Esophagus muscularis mucosa (tissue), 4 donors: Measurements from ENCODE around the gene GCGR. TPM values are rescaled to one million over a fixed set of nuclear protein-coding genes. Genes with fewer than 3 reads are reported as not detected.

Experiments
- DNase-seq: peaks from one replicate; pipeline ENCODE4 v3.0.0-alpha.2; 2017; ENCODE audit errors: extremely low spot score
- H3K27ac ChIP-seq, 4 donors: fragments of 200-600 bp; sonication (generic); replicated peaks in 1 of 4; 1 replicate in 3 of 4; 2 replicates in 1 of 4; pipeline ENCODE4 v1.5.1; 2016 to 2019; ENCODE audit warnings: mild to moderate bottlenecking in 1 of 4
- H3K27me3 ChIP-seq, 4 donors: fragments of 200-600 bp; sonication (generic); one replicate each; pipeline versions ENCODE4 v1.5.1 to v1.6.0; 2016 to 2019
- H3K36me3 ChIP-seq, 4 donors: fragments of 200-600 bp; sonication (generic); one replicate each; pipeline ENCODE4 v1.5.1; 2016 to 2019
- H3K4me1 ChIP-seq, 4 donors: fragments of 200-600 bp; sonication (generic); one replicate each; pipeline ENCODE4 v1.5.1; 2016 to 2019
- H3K4me3 ChIP-seq, 4 donors: fragments of 200-600 bp; sonication (generic); 1 replicate in 2 of 4; 2 replicates in 2 of 4; pipeline ENCODE4 v1.5.1; 2016 to 2019; ENCODE audit warnings: mild to moderate bottlenecking in 4 of 4, moderate library complexity in 1 of 4
- H3K9me3 ChIP-seq, 4 donors: fragments of 200-600 bp; sonication (generic); 1 replicate in 3 of 4; 2 replicates in 1 of 4; pipeline ENCODE4 v1.5.1; 2016 to 2019
- EP300 ChIP-seq: sonication (generic); formaldehyde crosslinking; IDR thresholded peaks from one replicate; pipeline ENCODE4 v1.6.1; 2017; ENCODE audit warnings: antibody characterized with exemption
- POLR2A ChIP-seq: fragments of 450-650 bp; IDR thresholded peaks from one replicate; pipeline ENCODE4 v1.6.1; 2017; ENCODE audit warnings: antibody characterized with exemption, moderate library complexity, mild to moderate bottlenecking, low read depth
- POLR2AphosphoS5 ChIP-seq, 2 donors: sonication (generic); formaldehyde crosslinking; IDR thresholded peaks; one replicate each; pipeline ENCODE4 v1.6.1; 2017; ENCODE audit warnings: antibody characterized with exemption in 2 of 2
- WGBS: methylation state at CpG from one replicate; pipeline ENCODE4 v1.1.5; 2018; 5-methylcytosine and 5-hydroxymethylcytosine counted together
- intact Hi-C: fragments of 100-400 bp; cut with DNase I; formaldehyde crosslinking; loops from one replicate; pipeline ENCODE4 v1.15.1; 2023
- total RNA-seq, 4 donors: library from RNA; depleted of rRNA; stranded (reverse); fragments of >200 nt; gene quantifications; one replicate each; pipeline versions ENCODE4 v1.1.0 to v1.2.1, GENCODE V29; 2016
- TF ChIP-seq, protein P1 (sequence below), 3 experiments: fragments of 200-600 bp in 2 of 3; fragments of 450-650 bp in 1 of 3; sonication (generic) in 2 of 3; IDR thresholded peaks; one replicate each; pipeline ENCODE4 v1.5.1; 2017 to 2019; ENCODE audit warnings: antibody characterized with exemption in 3 of 3, mild to moderate bottlenecking in 2 of 3, moderate library complexity in 1 of 3

Gene GCGR
- total RNA-seq, 4 donors from 2014 or later, result 0.17 to 0.40 TPM; not detected in 2

DNA sequence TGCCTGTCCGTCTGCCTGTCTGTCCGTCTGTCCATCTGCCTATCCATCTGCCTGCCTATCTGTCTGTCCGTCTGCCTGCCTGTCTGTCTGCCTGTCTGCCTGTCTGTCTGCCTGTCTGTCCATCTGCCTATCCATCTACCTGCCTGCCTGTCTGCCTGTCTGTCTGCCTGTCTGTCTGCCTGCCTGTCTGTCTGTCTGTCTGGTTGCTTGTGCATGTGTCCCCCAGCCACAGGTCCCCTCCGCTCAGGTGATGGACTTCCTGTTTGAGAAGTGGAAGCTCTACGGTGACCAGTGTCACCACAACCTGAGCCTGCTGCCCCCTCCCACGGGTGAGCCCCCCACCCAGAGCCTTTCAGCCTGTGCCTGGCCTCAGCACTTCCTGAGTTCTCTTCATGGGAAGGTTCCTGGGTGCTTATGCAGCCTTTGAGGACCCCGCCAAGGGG lies 5.6 kb downstream of the GCGR start:
- Histone ChIP-seq H3K4me1 (peaks cover 4 to 7% (median 7%) of the 10 kb centered on the region in 4 donors), H3K9me3 (no peaks in the 10 kb centered on the region), H3K36me3 (no peaks in the 10 kb centered on the region), H3K27me3 (peaks cover 0 to 95% (median 23%) of the 10 kb centered on the region in 4 donors), H3K27ac (no peak overlapping the region), H3K4me3 (no peak overlapping the region)
- no peak for DNase-seq
- TF ChIP-seq POLR2AphosphoS5 (IDR thresholded peaks at IDR 0.05), result no peak
- no peak for TF ChIP-seq POLR2A
- TF ChIP-seq, protein P1, sequence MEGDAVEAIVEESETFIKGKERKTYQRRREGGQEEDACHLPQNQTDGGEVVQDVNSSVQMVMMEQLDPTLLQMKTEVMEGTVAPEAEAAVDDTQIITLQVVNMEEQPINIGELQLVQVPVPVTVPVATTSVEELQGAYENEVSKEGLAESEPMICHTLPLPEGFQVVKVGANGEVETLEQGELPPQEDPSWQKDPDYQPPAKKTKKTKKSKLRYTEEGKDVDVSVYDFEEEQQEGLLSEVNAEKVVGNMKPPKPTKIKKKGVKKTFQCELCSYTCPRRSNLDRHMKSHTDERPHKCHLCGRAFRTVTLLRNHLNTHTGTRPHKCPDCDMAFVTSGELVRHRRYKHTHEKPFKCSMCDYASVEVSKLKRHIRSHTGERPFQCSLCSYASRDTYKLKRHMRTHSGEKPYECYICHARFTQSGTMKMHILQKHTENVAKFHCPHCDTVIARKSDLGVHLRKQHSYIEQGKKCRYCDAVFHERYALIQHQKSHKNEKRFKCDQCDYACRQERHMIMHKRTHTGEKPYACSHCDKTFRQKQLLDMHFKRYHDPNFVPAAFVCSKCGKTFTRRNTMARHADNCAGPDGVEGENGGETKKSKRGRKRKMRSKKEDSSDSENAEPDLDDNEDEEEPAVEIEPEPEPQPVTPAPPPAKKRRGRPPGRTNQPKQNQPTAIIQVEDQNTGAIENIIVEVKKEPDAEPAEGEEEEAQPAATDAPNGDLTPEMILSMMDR (IDR thresholded peaks at IDR 0.05), result no peak
- TF ChIP-seq EP300, result no peak
- 93% methylated on average over 4 of the region's 7 CpGs for WGBS
- intact Hi-C loops, result no loop called here

DNA sequence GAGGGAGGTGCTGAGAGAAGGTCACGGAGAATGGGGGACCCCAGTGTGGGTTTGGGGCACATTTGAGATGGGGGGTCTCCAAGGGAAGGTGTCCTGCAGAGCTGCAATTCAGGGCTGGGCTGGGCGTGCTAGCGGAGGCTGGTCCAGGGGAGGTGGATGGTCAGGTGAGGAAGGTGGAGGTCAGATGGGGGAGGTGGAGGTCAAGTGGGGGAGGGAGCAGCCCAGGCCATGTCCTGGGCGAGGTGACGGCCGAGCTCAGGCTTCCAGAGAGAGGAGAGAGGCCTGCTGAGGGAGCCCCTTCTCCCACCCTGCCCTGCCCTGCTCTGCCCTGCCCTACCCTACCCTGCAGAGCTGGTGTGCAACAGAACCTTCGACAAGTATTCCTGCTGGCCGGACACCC lies 6.5 kb downstream of the GCGR start:
- no peak for TF ChIP-seq EP300
- TF ChIP-seq, protein P1 (IDR thresholded peaks at IDR 0.05), result no peak
- no peak for TF ChIP-seq POLR2A
- TF ChIP-seq POLR2AphosphoS5 (IDR thresholded peaks at IDR 0.05), result no peak

DNA sequence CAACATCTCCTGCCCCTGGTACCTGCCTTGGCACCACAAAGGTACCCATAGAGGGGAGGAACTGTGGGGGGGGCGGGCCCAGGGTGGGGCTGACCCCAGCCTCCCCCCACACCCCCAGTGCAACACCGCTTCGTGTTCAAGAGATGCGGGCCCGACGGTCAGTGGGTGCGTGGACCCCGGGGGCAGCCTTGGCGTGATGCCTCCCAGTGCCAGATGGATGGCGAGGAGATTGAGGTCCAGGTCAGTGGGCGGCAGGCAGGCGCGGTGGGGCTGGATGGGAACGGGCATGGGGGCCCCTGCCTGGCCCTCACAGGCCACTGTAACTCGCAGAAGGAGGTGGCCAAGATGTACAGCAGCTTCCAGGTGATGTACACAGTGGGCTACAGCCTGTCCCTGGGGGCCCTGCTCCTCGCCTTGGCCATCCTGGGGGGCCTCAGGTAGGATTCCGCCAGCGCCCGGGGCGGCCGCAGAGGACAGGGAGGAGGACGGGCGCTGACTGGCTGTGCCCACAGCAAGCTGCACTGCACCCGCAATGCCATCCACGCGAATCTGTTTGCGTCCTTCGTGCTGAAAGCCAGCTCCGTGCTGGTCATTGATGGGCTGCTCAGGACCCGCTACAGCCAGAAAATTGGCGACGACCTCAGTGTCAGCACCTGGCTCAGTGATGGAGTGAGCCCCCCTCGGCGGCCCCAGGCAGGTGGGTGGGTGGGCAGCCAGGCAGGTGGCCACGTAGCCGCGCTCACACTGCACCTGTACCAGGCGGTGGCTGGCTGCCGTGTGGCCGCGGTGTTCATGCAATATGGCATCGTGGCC lies 7.1 kb downstream of the GCGR start:
- 85% methylated on average over 13 of the region's 42 CpGs for WGBS
- intact Hi-C loops, result no loop called here
- H3K4me1 ChIP-seq, result no peaks in the 10 kb centered on the region
- no peak overlapping the region for H3K4me3 ChIP-seq
- peaks cover 0 to 95% (median 12%) of the 10 kb centered on the region in 4 donors for H3K27me3 ChIP-seq
- no peaks in the 10 kb centered on the region for H3K36me3 ChIP-seq
- TF ChIP-seq POLR2AphosphoS5 (IDR thresholded peaks at IDR 0.05), result no peak
- TF ChIP-seq, protein P1 (IDR thresholded peaks at IDR 0.05), result no peak
- no peak for TF ChIP-seq POLR2A
- TF ChIP-seq EP300, result no peak
- H3K27ac ChIP-seq, result no peak overlapping the region
- no peak for DNase-seq
- no peaks in the 10 kb centered on the region for H3K9me3 ChIP-seq

More for the DNA sequence above, 6.5 kb downstream of the GCGR start:
- peaks cover 0 to 95% (median 15%) of the 10 kb centered on the region in 4 donors for H3K27me3 ChIP-seq
- no peaks in the 10 kb centered on the region for H3K9me3 ChIP-seq
- H3K27ac ChIP-seq, result no peak overlapping the region
- no peak for DNase-seq
- no peak overlapping the region for H3K4me3 ChIP-seq
- H3K4me1 ChIP-seq, result no peaks in the 10 kb centered on the region
- WGBS, result 75% methylated on average over 6 of the region's 8 CpGs
- intact Hi-C loops, result no loop called here
- no peaks in the 10 kb centered on the region for H3K36me3 ChIP-seq

DNA sequence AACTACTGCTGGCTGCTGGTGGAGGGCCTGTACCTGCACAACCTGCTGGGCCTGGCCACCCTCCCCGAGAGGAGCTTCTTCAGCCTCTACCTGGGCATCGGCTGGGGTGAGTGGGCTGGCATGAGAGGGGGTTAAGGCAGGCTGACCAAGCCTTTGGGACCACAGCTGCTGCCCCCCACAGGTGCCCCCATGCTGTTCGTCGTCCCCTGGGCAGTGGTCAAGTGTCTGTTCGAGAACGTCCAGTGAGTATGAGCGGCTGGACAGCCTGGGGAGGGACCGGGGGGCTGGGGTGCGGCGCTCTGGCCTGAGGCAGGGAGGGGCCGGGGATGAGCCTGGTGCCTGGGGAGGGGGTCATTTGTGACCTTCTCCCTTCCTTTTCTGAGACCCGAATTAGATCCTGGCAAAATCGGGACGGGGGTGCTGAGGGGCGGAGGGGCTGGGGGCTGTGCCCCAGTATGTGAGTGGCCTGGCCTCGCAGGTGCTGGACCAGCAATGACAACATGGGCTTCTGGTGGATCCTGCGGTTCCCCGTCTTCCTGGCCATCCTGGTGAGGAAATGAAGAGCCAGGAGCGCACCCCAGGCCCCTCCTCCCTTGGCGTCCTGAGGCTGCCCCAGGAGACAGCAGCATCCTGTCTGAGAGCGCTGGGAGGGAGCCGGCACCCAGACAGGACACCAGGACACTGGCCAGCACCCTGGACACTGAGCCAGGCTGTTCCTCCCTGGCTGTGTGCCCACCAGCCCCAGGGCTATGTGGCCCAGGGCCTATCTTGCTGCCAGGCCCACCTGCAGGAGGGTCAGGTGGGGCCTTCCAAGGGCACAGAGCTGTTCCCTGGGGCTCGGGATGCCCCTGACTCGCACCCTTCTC lies 8.0 kb downstream of the GCGR start:
- no peak for TF ChIP-seq POLR2A
- TF ChIP-seq, protein P1 (IDR thresholded peaks at IDR 0.05), result no peak
- TF ChIP-seq EP300, result no peak
- TF ChIP-seq POLR2AphosphoS5 (IDR thresholded peaks at IDR 0.05), result no peak
- DNase-seq, result no peak
- WGBS, result 81% methylated on average over 13 of the region's 24 CpGs
- H3K36me3 ChIP-seq, result no peaks in the 10 kb centered on the region
- no peak overlapping the region for H3K4me3 ChIP-seq
- intact Hi-C loops, result no loop called here
- no peak overlapping the region for H3K27ac ChIP-seq
- peaks cover 0 to 95% (median 11%) of the 10 kb centered on the region in 4 donors for H3K27me3 ChIP-seq
- no peaks in the 10 kb centered on the region for H3K9me3 ChIP-seq
- H3K4me1 ChIP-seq, result no peaks in the 10 kb centered on the region
